OCI-LY3 (cell line): ENCODE data around the gene CTNND2.

ENCODE experiments used
- H2AFZ ChIP-seq: fragments of 200-600, 300-600 bp; shearing (Covaris generic); 2 replicates; pipeline ENCODE4 v1.6.0; 2014; ENCODE audit warnings: antibody characterized with exemption, low read depth, low read length
- H3K27ac ChIP-seq: fragments of 200-600, 300-600 bp; sonication (generic); 2 replicates; pipeline ENCODE4 v1.5.1; 2014; ENCODE audit warnings: mild to moderate bottlenecking, low read length, moderate library complexity, mixed read lengths
- H3K27me3 ChIP-seq: fragments of 200-600, 300-600 bp; sonication (generic); 2 replicates; pipeline ENCODE4 v1.6.1; 2014; ENCODE audit warnings: low read depth, low read length, mixed read lengths
- H3K36me3 ChIP-seq: fragments of 200-600, 300-600 bp; sonication (generic); replicated peaks from 2 replicates; pipeline ENCODE3; 2014; ENCODE audit warnings: low read depth, low read length, mixed read lengths
- H3K4me1 ChIP-seq: fragments of 300-600, 200-600 bp; sonication (generic); 2 replicates; pipeline ENCODE4 v1.6.1; 2014; ENCODE audit warnings: low read length, mixed read lengths
- H3K4me2 ChIP-seq: fragments of 200-600, 300-600 bp; sonication (generic); 2 replicates; pipeline ENCODE4 v1.6.1; 2014; ENCODE audit warnings: low read length, mixed read lengths
- H3K4me3 ChIP-seq: fragments of 300-600, 200-600 bp; sonication (generic); 2 replicates; pipeline ENCODE4 v1.5.1; 2014; ENCODE audit warnings: antibody characterized with exemption, mild to moderate bottlenecking, low read length, moderate library complexity
- H3K79me2 ChIP-seq: fragments of 300-600, 200-600 bp; shearing (Covaris generic); 2 replicates; pipeline ENCODE4 v1.6.1; 2014; ENCODE audit warnings: mild to moderate bottlenecking, low read length, mixed read lengths
- H3K9ac ChIP-seq: fragments of 300-600, 200-600 bp; shearing (Covaris generic); 2 replicates; pipeline ENCODE4 v1.6.0; 2014; ENCODE audit warnings: mild to moderate bottlenecking, low read length, moderate library complexity
- H3K9me3 ChIP-seq: fragments of 200-600, 300-600 bp; shearing (Covaris generic); 2 replicates; pipeline ENCODE4 v1.6.1; 2014; ENCODE audit warnings: low read length, mixed read lengths; ENCODE audit not compliant: insufficient read depth
- H4K20me1 ChIP-seq: fragments of 200-600, 300-600 bp; sonication (generic); 2 replicates; pipeline ENCODE4 v1.6.1; 2016; ENCODE audit warnings: low read length, mixed read lengths; ENCODE audit not compliant: insufficient read depth
- CTCF ChIP-seq: fragments of 200-600, 300-600 bp; sonication (generic); IDR thresholded peaks from 2 replicates; pipeline ENCODE4 v1.5.1; 2014; ENCODE audit warnings: antibody characterized with exemption, low read length, low read depth
- EZH2phosphoT487 ChIP-seq: fragments of 200-600 bp; shearing (Covaris generic); IDR thresholded peaks from 2 replicates; pipeline ENCODE4 v1.6.1; 2018; ENCODE audit warnings: antibody characterized with exemption, mixed run types, low read depth

CTNND2 gene

DNA sequence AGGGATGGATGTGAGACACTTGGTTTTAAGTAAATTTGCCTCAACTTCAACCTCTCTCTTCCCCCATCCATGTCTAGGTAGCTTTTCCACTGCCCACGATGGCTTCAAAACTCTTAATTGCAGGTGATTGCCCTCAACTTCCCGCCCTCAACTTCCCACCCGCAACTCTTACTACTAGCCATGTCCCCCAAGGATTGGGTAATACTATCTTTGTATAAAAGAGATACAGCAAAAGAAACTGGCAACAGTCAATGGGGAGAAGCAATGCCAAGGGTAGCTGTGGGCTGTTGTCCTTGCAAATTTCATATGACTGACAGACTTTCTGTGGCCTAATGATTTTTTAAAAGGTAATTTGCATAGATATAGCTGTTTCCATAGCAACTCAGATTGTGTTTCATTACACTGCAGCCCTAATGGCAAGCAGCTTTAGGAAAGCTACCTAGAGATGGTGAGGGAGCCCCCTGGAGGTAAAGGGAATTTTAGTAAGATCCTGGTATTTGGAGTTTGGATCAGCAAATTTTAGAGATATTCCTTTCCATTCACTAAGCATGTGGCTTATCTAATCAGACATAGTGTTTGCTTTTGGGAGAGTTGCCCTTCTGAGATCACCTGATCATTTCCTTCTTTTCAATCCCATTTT is 721.7 kb downstream of the CTNND2 start:
- H3K4me1 ChIP-seq: no peaks in the 10 kb centered on the region
- no peaks in the 10 kb centered on the region for H4K20me1 ChIP-seq
- H3K27me3 ChIP-seq: no peaks in the 10 kb centered on the region
- H3K9ac ChIP-seq: no peak overlapping the region
- no peaks in the 10 kb centered on the region for H3K36me3 ChIP-seq
- no peak overlapping the region for H3K27ac ChIP-seq
- TF ChIP-seq CTCF (peak; percentile 44), EZH2phosphoT487 (no peak)
- no peaks in the 10 kb centered on the region for H3K9me3 ChIP-seq
- H3K4me2 ChIP-seq: no peak overlapping the region
- no peaks in the 10 kb centered on the region for H3K79me2 ChIP-seq
- no peak overlapping the region for H2AFZ ChIP-seq
- no peak overlapping the region for H3K4me3 ChIP-seq

DNA sequence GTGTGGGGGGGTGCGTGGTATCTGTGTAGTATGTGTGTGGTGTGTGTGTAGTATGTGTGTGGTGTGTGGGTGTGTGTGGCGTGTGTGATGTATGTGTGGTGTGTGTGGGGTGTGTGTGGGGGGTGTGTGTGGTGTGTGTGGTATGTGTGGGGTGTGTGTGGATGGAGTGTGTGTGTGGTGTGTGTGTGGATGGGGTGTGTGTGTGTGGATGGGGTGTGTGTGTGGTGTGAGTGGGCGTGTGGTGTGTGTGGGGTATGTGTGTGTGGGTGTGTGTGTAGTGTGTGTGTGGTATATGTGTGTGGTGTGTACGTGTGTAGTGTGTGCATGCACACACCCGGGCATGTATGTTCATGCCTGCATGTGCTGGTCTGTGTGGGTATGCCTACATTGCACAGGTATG is 722.3 kb downstream of the CTNND2 start:
- Histone ChIP-seq H3K36me3 (no peaks in the 10 kb centered on the region), H3K27ac (no peak overlapping the region), H2AFZ (no peak overlapping the region), H3K9ac (no peak overlapping the region), H3K27me3 (no peaks in the 10 kb centered on the region), H4K20me1 (no peaks in the 10 kb centered on the region), H3K9me3 (no peaks in the 10 kb centered on the region), H3K4me3 (no peak overlapping the region), H3K79me2 (no peaks in the 10 kb centered on the region), H3K4me1 (no peaks in the 10 kb centered on the region), H3K4me2 (no peak overlapping the region)
- TF ChIP-seq CTCF: no peak
- TF ChIP-seq EZH2phosphoT487: no peak

DNA sequence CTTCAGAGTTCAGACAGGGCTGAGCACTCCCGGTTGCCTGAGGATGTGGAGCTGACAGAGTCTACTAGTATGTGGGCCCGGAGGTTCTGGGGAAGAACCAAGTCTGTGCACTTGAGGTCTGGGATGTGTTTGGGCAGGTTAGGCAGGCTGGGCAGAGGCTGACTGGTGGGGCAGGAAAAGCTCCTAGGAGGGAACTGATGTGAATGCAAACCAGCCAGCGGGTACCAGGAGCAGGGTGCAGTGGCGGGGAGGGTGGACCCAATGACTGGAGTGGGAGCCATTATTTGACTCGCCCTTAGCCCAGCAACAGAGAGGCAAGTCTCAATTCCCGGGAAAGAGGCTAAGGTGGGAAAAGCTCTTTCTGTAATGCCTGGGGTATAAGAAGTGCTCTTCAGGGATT is 723.4 kb downstream of the CTNND2 start:
- Histone ChIP-seq H3K4me2 (no peak overlapping the region), H3K9ac (no peak overlapping the region), H3K9me3 (no peaks in the 10 kb centered on the region), H3K4me1 (no peaks in the 10 kb centered on the region), H2AFZ (no peak overlapping the region), H3K27ac (no peak overlapping the region), H3K79me2 (no peaks in the 10 kb centered on the region), H4K20me1 (no peaks in the 10 kb centered on the region), H3K36me3 (no peaks in the 10 kb centered on the region), H3K4me3 (no peak overlapping the region), H3K27me3 (no peaks in the 10 kb centered on the region)
- TF ChIP-seq CTCF (no peak), EZH2phosphoT487 (no peak)

GRCh38 chr5:11177999-11178711 is 726.1 kb downstream of the CTNND2 start:
- no peak overlapping the region for H3K4me2 ChIP-seq
- TF ChIP-seq CTCF (no peak), EZH2phosphoT487 (no peak)

More at GRCh38 chr5:11177999-11178711, 726.1 kb downstream of the CTNND2 start:
- Histone ChIP-seq H3K79me2 (no peaks in the 10 kb centered on the region), H2AFZ (no peak overlapping the region), H3K9ac (no peak overlapping the region), H3K27ac (no peak overlapping the region), H3K4me3 (no peak overlapping the region), H4K20me1 (no peaks in the 10 kb centered on the region), H3K9me3 (no peaks in the 10 kb centered on the region), H3K4me1 (no peaks in the 10 kb centered on the region), H3K36me3 (no peaks in the 10 kb centered on the region), H3K27me3 (no peaks in the 10 kb centered on the region)
